H1 (cell line): ENCODE results near the gene CTTNBP2. TPM values are rescaled to one million over a fixed set of nuclear protein-coding genes. Genes with fewer than 3 reads are reported as not detected.

ENCODE experiments used
- CTCF ChIA-PET: fragments of 300-600 bp; sonication (Branson Sonifier 250); formaldehyde crosslinking; loops from one replicate; lab custom pipeline; 2021; ENCODE audit not compliant: partially characterized antibody; lab: Charles Lee
- POLR2A ChIA-PET: fragments of 300-600 bp; sonication (Branson Sonifier 250); formaldehyde crosslinking; loops from one replicate; lab custom pipeline; 2021; ENCODE audit warnings: inconsistent platforms; ENCODE audit not compliant: partially characterized antibody; lab: Charles Lee
- DNase-seq, 2 experiments: peaks; one replicate each; pipeline versions ENCODE4 v3.0.0 to v3.0.0-alpha.2; 2010 to 2022; ENCODE audit warnings: low spot score in 2 of 2, low read depth in 1 of 2, mixed read lengths in 1 of 2
- FAIRE-seq: peaks from 2 replicates; lab custom pipeline; 2011; peaks lifted over from hg19 to GRCh38; lab: Jason Lieb, UNC
- H2AFZ ChIP-seq: 2 replicates; pipeline ENCODE4 v1.8.1; 2012; ENCODE audit warnings: low read length, inconsistent platforms
- H2AK5ac ChIP-seq: 2 replicates; pipeline ENCODE4 v1.6.1; 2013; ENCODE audit warnings: low read depth, low read length
- H2BK120ac ChIP-seq: replicated peaks from 2 replicates; pipeline ENCODE3; 2013; ENCODE audit warnings: low read depth, low read length, inconsistent platforms
- H2BK12ac ChIP-seq: 2 replicates; pipeline ENCODE4 v1.6.1; 2013; ENCODE audit warnings: low read depth, low read length
- H2BK15ac ChIP-seq: 2 replicates; pipeline ENCODE4 v1.6.1; 2013; ENCODE audit warnings: low read length
- H2BK20ac ChIP-seq: 2 replicates; pipeline ENCODE4 v1.6.1; 2013; ENCODE audit warnings: low read length
- H2BK5ac ChIP-seq: 2 replicates; pipeline ENCODE4 v1.6.1; 2013; ENCODE audit warnings: low read depth, low read length
- H3K14ac ChIP-seq: 2 replicates; pipeline ENCODE4 v1.6.1; 2013; ENCODE audit warnings: inconsistent platforms; ENCODE audit not compliant: insufficient read length
- H3K18ac ChIP-seq: 2 replicates; pipeline ENCODE4 v1.6.1; 2013; ENCODE audit warnings: low read length; ENCODE audit errors: extremely low read depth
- H3K23ac ChIP-seq: 2 replicates; pipeline ENCODE4 v1.6.1; 2013; ENCODE audit warnings: inconsistent platforms; ENCODE audit not compliant: insufficient read length
- H3K23me2 ChIP-seq: 2 replicates; pipeline ENCODE4 v1.6.1; 2013; ENCODE audit warnings: low read depth, low read length
- H3K27ac ChIP-seq: 2 replicates; pipeline ENCODE4 v1.6.1; 2011; ENCODE audit warnings: low read depth, low read length, inconsistent platforms
- H3K27me3 ChIP-seq, 4 experiments: replicated peaks in 1 of 4; 1 replicate in 1 of 4; 2 replicates in 3 of 4; pipeline versions ENCODE4 v1.6.1 to v1.8.1; 2011 to 2013; ENCODE audit warnings: low read length in 3 of 4, mild to moderate bottlenecking in 3 of 4, inconsistent platforms in 2 of 4, mixed read lengths in 2 of 4, moderate library complexity in 1 of 4; ENCODE audit not compliant: control insufficient read depth in 3 of 4, insufficient read depth in 3 of 4; ENCODE audit errors: extremely low read depth in 1 of 4
- H3K36me3 ChIP-seq, 4 experiments: 2 replicates each; pipeline versions ENCODE4 v1.6.1 to v1.8.1; 2011 to 2013; ENCODE audit warnings: mild to moderate bottlenecking in 4 of 4, low read length in 3 of 4, moderate library complexity in 2 of 4, control low read depth in 1 of 4, inconsistent platforms in 1 of 4; ENCODE audit not compliant: insufficient read depth in 4 of 4, control insufficient read depth in 2 of 4
- H3K4ac ChIP-seq: replicated peaks from 2 replicates; pipeline ENCODE3; 2013; ENCODE audit warnings: low read length, low read depth, mixed read lengths, inconsistent platforms; ENCODE audit not compliant: insufficient read length
- H3K4me1 ChIP-seq, 4 experiments: replicated peaks in 1 of 4; 1 replicate in 1 of 4; 2 replicates in 3 of 4; pipeline versions ENCODE4 v1.6.1 to v1.8.1; 2011 to 2013; ENCODE audit warnings: low read length in 3 of 4, inconsistent platforms in 2 of 4, mixed read lengths in 1 of 4; ENCODE audit not compliant: insufficient read depth in 4 of 4, control insufficient read depth in 3 of 4
- H3K4me2 ChIP-seq, 2 experiments: 2 replicates each; pipeline versions ENCODE4 v1.6.1 to v1.8.1; 2011 to 2013; ENCODE audit warnings: low read depth in 2 of 2, low read length in 2 of 2, control low read depth in 1 of 2, inconsistent platforms in 1 of 2, mild to moderate bottlenecking in 1 of 2; ENCODE audit not compliant: insufficient read depth in 1 of 2
- H3K4me3 ChIP-seq, 4 experiments: fragments of 200-600, 300-600 bp in 1 of 4; sonication (generic), shearing (Covaris generic), sonication (Bioruptor Twin) in 1 of 4; 2 replicates each; pipeline versions ENCODE4 v1.5.1 to v1.8.1; 2011 to 2016; ENCODE audit warnings: low read length in 4 of 4, low read depth in 3 of 4, control low read depth in 2 of 4, inconsistent platforms in 2 of 4, mild to moderate bottlenecking in 2 of 4, mixed read lengths in 1 of 4, moderate library complexity in 1 of 4; ENCODE audit not compliant: insufficient read depth in 2 of 4; ENCODE audit errors: extremely low read depth in 1 of 4
- H3K56ac ChIP-seq: replicated peaks from 2 replicates; pipeline ENCODE3; 2013; ENCODE audit warnings: low read depth, mild to moderate bottlenecking, mixed read lengths, low read length, inconsistent platforms; ENCODE audit not compliant: insufficient read length
- H3K79me1 ChIP-seq: 2 replicates; pipeline ENCODE4 v1.6.1; 2013; ENCODE audit warnings: low read depth, low read length, control low read depth
- H3K79me2 ChIP-seq, 2 experiments: 2 replicates each; pipeline versions ENCODE4 v1.6.1 to v1.8.1; 2012 to 2013; ENCODE audit warnings: low read length in 2 of 2, mild to moderate bottlenecking in 2 of 2, inconsistent platforms in 1 of 2; ENCODE audit not compliant: insufficient read depth in 2 of 2, control insufficient read depth in 1 of 2
- H3K9ac ChIP-seq, 4 experiments: replicated peaks in 1 of 4; 1 replicate in 1 of 4; 2 replicates in 3 of 4; pipeline versions ENCODE4 v1.6.1 to v1.8.1; 2011 to 2013; ENCODE audit warnings: low read depth in 3 of 4, low read length in 3 of 4, control low read depth in 2 of 4, mild to moderate bottlenecking in 2 of 4, moderate library complexity in 2 of 4, inconsistent platforms in 1 of 4; ENCODE audit errors: extremely low read depth in 1 of 4
- H3K9me3 ChIP-seq, 2 experiments: 2 replicates each; pipeline versions ENCODE4 v1.6.1 to v1.8.1; 2012 to 2013; ENCODE audit warnings: mild to moderate bottlenecking in 2 of 2, moderate library complexity in 2 of 2, control low read depth in 1 of 2, inconsistent platforms in 1 of 2, low read depth in 1 of 2, low read length in 1 of 2, mixed read lengths in 1 of 2; ENCODE audit not compliant: insufficient read depth in 2 of 2
- H4K20me1 ChIP-seq, 2 experiments: replicated peaks in 1 of 2; 2 replicates each; pipeline versions ENCODE3 to v1.8.1; 2011 to 2013; ENCODE audit warnings: inconsistent platforms in 2 of 2, low read length in 2 of 2, mild to moderate bottlenecking in 1 of 2; ENCODE audit not compliant: insufficient read depth in 2 of 2, control insufficient read depth in 1 of 2
- H4K5ac ChIP-seq: 2 replicates; pipeline ENCODE4 v1.6.1; 2013; ENCODE audit warnings: low read length, low read depth, mixed read lengths, inconsistent platforms; ENCODE audit not compliant: insufficient read length
- H4K8ac ChIP-seq: 2 replicates; pipeline ENCODE4 v1.8.0; 2013; ENCODE audit warnings: mild to moderate bottlenecking, moderate library complexity, low read length, inconsistent platforms; ENCODE audit not compliant: insufficient read depth; ENCODE audit errors: extremely low read depth
- H4K91ac ChIP-seq: replicated peaks from 2 replicates; pipeline ENCODE3; 2013; ENCODE audit warnings: low read length, mixed read lengths, inconsistent platforms; ENCODE audit not compliant: insufficient read length
- ASH2L ChIP-seq: fragments of 200-600, 300-600 bp; sonication (generic); IDR thresholded peaks from one replicate; pipeline ENCODE4 v1.7.1; 2017; ENCODE audit warnings: low read length
- BRCA1 ChIP-seq: IDR thresholded peaks from 2 replicates; pipeline ENCODE4 v1.6.1; 2012; ENCODE audit warnings: low read depth, low read length, improper control_type of control experiment
- CHD2 ChIP-seq: IDR thresholded peaks from 2 replicates; pipeline ENCODE4 v1.6.1; 2012; ENCODE audit warnings: low read length, improper control_type of control experiment
- EGR1 ChIP-seq: IDR thresholded peaks from 2 replicates; pipeline ENCODE4 v1.6.1; 2011; ENCODE audit warnings: low read depth, low read length, borderline replicate concordance
- EP300 ChIP-seq, 2 experiments: IDR thresholded peaks; 1 replicate in 1 of 2; 2 replicates in 1 of 2; pipeline ENCODE4 v1.6.1; 2011 to 2012; ENCODE audit warnings: low read depth in 2 of 2, low read length in 2 of 2, mild to moderate bottlenecking in 2 of 2, borderline replicate concordance in 1 of 2, inconsistent platforms in 1 of 2, moderate library complexity in 1 of 2
- MAX ChIP-seq: IDR thresholded peaks from 2 replicates; pipeline ENCODE4 v1.6.1; 2012; ENCODE audit warnings: inconsistent platforms
- RBBP5 ChIP-seq: IDR thresholded peaks from 2 replicates; pipeline ENCODE4 v1.7.1; 2012; ENCODE audit warnings: low read depth, mild to moderate bottlenecking, inconsistent platforms, low read length, moderate library complexity, borderline replicate concordance
- SRF ChIP-seq: IDR thresholded peaks from 2 replicates; pipeline ENCODE4 v1.6.1; 2011; ENCODE audit warnings: mild to moderate bottlenecking, low read depth, low read length, moderate library complexity
- SUZ12 ChIP-seq: fragments of 200-600 bp; sonication (generic); IDR thresholded peaks from 2 replicates; pipeline ENCODE4 v1.6.1; 2012; ENCODE audit warnings: mild to moderate bottlenecking, inconsistent platforms, low read length, moderate library complexity, mixed read lengths
- TAF7 ChIP-seq: optimal IDR thresholded peaks from 2 replicates; pipeline ENCODE3; 2011; ENCODE audit warnings: low read depth, mild to moderate bottlenecking, inconsistent platforms, low read length, moderate library complexity, borderline replicate concordance
- TBP ChIP-seq: IDR thresholded peaks from 2 replicates; pipeline ENCODE4 v1.6.1; 2011; ENCODE audit warnings: low read depth, low read length, improper control_type of control experiment
- USF2 ChIP-seq: IDR thresholded peaks from 2 replicates; pipeline ENCODE4 v1.6.1; 2011; ENCODE audit warnings: low read length, improper control_type of control experiment
- polyA plus RNA-seq, 7 experiments: library from polyadenylated mRNA; depleted of rRNA in 3 of 7; stranded (reverse) in 5 of 7; unstranded in 2 of 7; fragments of >200 nt in 5 of 7; fragments of 200-250 nt in 2 of 7; gene quantifications; 1 replicate in 5 of 7; 2 replicates in 1 of 7; 4 replicates in 1 of 7; pipeline versions ENCODE4 v1.2.1 to v1.2.3, GENCODE V29; 2011 to 2013; ENCODE audit warnings: missing spikeins in 2 of 7, mixed read lengths in 2 of 7
- total RNA-seq: library from RNA; stranded (reverse); fragmentation: NEBNext Ultra II Directional; extraction: Animal tissue kit (Norgen Biotek cat#: 25700); gene quantifications from 2 replicates; pipeline ENCODE4 v1.2.1, GENCODE V29; 2021

Gene CTTNBP2
- total and polyA plus RNA-seq, 2 of the 8 experiments (the other 6 are each of a cell fraction or from before 2014, with no cell fraction given) = 15.3 to 35.1 TPM

GRCh38 chr7:117839507-117839906, 33.7 kb downstream of the CTTNBP2 start:
- peaks cover 0 to 8% (median 1%) of the 10 kb centered on the region in 4 experiments; a peak in 3 of 8 replicates for H3K36me3 ChIP-seq
- H2BK5ac ChIP-seq = no peak overlapping the region
- H3K79me2 ChIP-seq = peaks cover 0 to 47% of the 10 kb centered on the region in 2 experiments; a peak in 2 of 4 replicates
- H2BK12ac ChIP-seq = no peak overlapping the region
- no peak overlapping the region for H3K4me3 ChIP-seq
- H3K4ac ChIP-seq = no peak overlapping the region
- POLR2A ChIA-PET = no interaction called here
- CTCF ChIA-PET = interaction anchor here (1.0 kb wide), 2 partner anchors 52 to 68 kb away, joined by 4 read pairs; no protein-coding TSS in a partner anchor
- no peaks in the 10 kb centered on the region for H3K9me3 ChIP-seq
- no peak overlapping the region for H2BK15ac ChIP-seq
- H4K5ac ChIP-seq = no peak overlapping the region
- H4K20me1 ChIP-seq = no peaks in the 10 kb centered on the region
- FAIRE-seq (no peak), DNase-seq (no peak)
- H3K14ac ChIP-seq = no peak overlapping the region
- no peak overlapping the region for H2BK20ac ChIP-seq
- H3K23me2 ChIP-seq = no peaks in the 10 kb centered on the region
- no peaks in the 10 kb centered on the region for H3K27me3 ChIP-seq
- no peak overlapping the region for H3K4me2 ChIP-seq
- H3K79me1 ChIP-seq = peaks cover 6% of the 10 kb centered on the region; the same call in 1 of the 2 replicates
- no peak overlapping the region for H4K8ac ChIP-seq
- H3K4me1 ChIP-seq = peaks cover 0 to 16% (median 10%) of the 10 kb centered on the region in 4 experiments; a peak in 4 of 7 replicates
- no peak overlapping the region for H3K18ac ChIP-seq
- H4K91ac ChIP-seq = no peak overlapping the region
- no peak overlapping the region for H2AK5ac ChIP-seq
- no peak overlapping the region for H2AFZ ChIP-seq
- TF ChIP-seq TAF7 (no peak), CHD2 (no peak), USF2 (no peak), RBBP5 (no peak), MAX (no peak), BRCA1 (no peak), SUZ12 (no peak), TBP (no peak), EP300 (IDR thresholded peaks at IDR 0.05; ENCODE audit: borderline replicate concordance in 1 of 2, low read depth in 2 of 2, low read length in 2 of 2) (no peak), ASH2L (no peak), SRF (no peak), EGR1 (no peak)
- H3K23ac ChIP-seq = no peak overlapping the region
- no peak overlapping the region for H2BK120ac ChIP-seq
- no peak overlapping the region for H3K9ac ChIP-seq
- no peak overlapping the region for H3K56ac ChIP-seq
- no peak overlapping the region for H3K27ac ChIP-seq
